Cardiac septum (tissue), 1 donor: ENCODE data around the gene HDHD3. TPM values are rescaled to one million over a fixed set of nuclear protein-coding genes. Genes with fewer than 3 reads are reported as not detected.
"Not testable (repeated sequence)": the region's sequence is repeated elsewhere in the genome, so short reads cannot be mapped to it uniquely, and the experiment has no call there.

Source experiments
- DNase-seq: peaks from one replicate; pipeline ENCODE4 v3.0.0-alpha.2; 2020; ENCODE audit warnings: low spot score
- intact Hi-C: fragments of 100-400 bp; cut with DNase I; formaldehyde crosslinking; loops from one replicate; pipeline ENCODE4 v1.14.0; 2022
- long read RNA-seq: library from polyadenylated mRNA; unstranded; transcript quantifications from one replicate; pipeline ENCODE4 v2.0.0, GENCODE V29; 2021
- total RNA-seq: library from RNA; stranded (reverse); fragmentation: NEBNext Ultra II Directional; extraction: Animal tissue kit (Norgen Biotek cat#: 25700); gene quantifications from one replicate; pipeline ENCODE4 v1.2.1, GENCODE V29; 2021
- donor health status: DM: no; HTN: no; CAD: no.

The HDHD3 gene
- 14.3 TPM for total RNA-seq
- long read RNA-seq, transcript HDHD3-202 (3 exons, 1,497 nt), result minor isoform, 6 of 15 reads
- long read RNA-seq, transcript HDHD3-203 (3 exons, 913 nt), result major isoform, 8 of 15 reads
- long read RNA-seq, partial matches to known transcripts, result 0 of 15 reads
- long read RNA-seq, other reads (novel, unspliced or antisense), result 1 of 15 reads

GRCh38 chr9:113376634-113377567 is at the start of gene HDHD3:
HDHD3 (minus strand) TSS chr9:113376986; CDS start chr9:113374354, 2,632 bp downstream.
- peak; percentile 92 for DNase-seq
- intact Hi-C loops, result no loop called here

GRCh38 chr9:113425072-113425471 is 48.3 kb upstream of the HDHD3 start:
- intact Hi-C loops, result no loop called here
- DNase-seq, result no peak

- intact Hi-C loops, result no loop called here
- no peak for DNase-seq
Observed at GRCh38 chr9:113421726-113422125, 44.9 kb upstream of the HDHD3 start.

- no peak for DNase-seq
- intact Hi-C loops, result no loop called here
Observed at GRCh38 chr9:113417370-113417769, 40.6 kb upstream of the HDHD3 start.

GRCh38 chr9:113416149-113416721 is 39.4 kb upstream of the HDHD3 start:
- intact Hi-C loops, result no loop called here
- no peak for DNase-seq

GRCh38 chr9:113410207-113410864 is 33.5 kb upstream of the HDHD3 start, which contains the start of the genes C9orf43 and POLE3:
C9orf43 (plus strand) TSS chr9:113410747; CDS start chr9:113413494, 2,747 bp downstream.
POLE3 (minus strand) TSS chr9:113410675; CDS start chr9:113410293, 382 bp downstream.
- intact Hi-C loops, result loop anchor here (1.0 to 2.0 kb wide), 2 partner anchors 135 to 190 kb away; partner anchors contain the start of genes CDC26, FKBP15, PRPF4 and SLC31A1
- peak; percentile 96 for DNase-seq

GRCh38 chr9:113409883-113410206 is 33.1 kb upstream of the HDHD3 start:
- intact Hi-C loops, result loop anchor here (1.0 to 2.0 kb wide), 2 partner anchors 135 to 189 kb away; partner anchors contain the start of genes CDC26, FKBP15, PRPF4 and SLC31A1
- no peak for DNase-seq

- intact Hi-C loops, result no loop called here
Observed at GRCh38 chr9:113409481-113409880, 32.7 kb upstream of the HDHD3 start.

GRCh38 chr9:113406873-113407511 is 30.2 kb upstream of the HDHD3 start:
- intact Hi-C loops, DNase-seq: not testable (repeated sequence)

More at GRCh38 chr9:113409481-113409880, 32.7 kb upstream of the HDHD3 start:
- no peak for DNase-seq

- DNase-seq, intact Hi-C loops: not testable (repeated sequence)
Observed at GRCh38 chr9:113406353-113406752, 29.6 kb upstream of the HDHD3 start.

GRCh38 chr9:113403646-113404045 is 26.9 kb upstream of the HDHD3 start:
- DNase-seq, result no peak
- intact Hi-C loops, result loop anchor here (2.0 to 5.0 kb wide), 2 partner anchors 93 to 254 kb away; no protein-coding TSS in a partner anchor

GRCh38 chr9:113401027-113401792 is 24.4 kb upstream of the HDHD3 start, which contains the start of gene ALAD:
ALAD (minus strand) TSS chr9:113401284; CDS start chr9:113393559, 7,725 bp downstream.
- intact Hi-C loops, result loop anchor here (2.0 to 5.0 kb wide), 2 partner anchors 60 to 256 kb away; partner anchors contain the start of gene WDR31
- DNase-seq, result peak; percentile 100

GRCh38 chr9:113399646-113400200 is 22.9 kb upstream of the HDHD3 start:
- intact Hi-C loops, result loop anchor here (2.0 to 5.0 kb wide), 2 partner anchors 59 to 258 kb away; partner anchors contain the start of gene WDR31
- DNase-seq, result no peak

- DNase-seq, result no peak
- intact Hi-C loops, result no loop called here
Observed at GRCh38 chr9:113398796-113399195, 22.0 kb upstream of the HDHD3 start.

- intact Hi-C loops, result no loop called here
- DNase-seq, result no peak
Observed at GRCh38 chr9:113397203-113397631, 20.4 kb upstream of the HDHD3 start.

GRCh38 chr9:113395000-113395861 is 18.4 kb upstream of the HDHD3 start:
- DNase-seq, result no peak
- intact Hi-C loops, result no loop called here

- no peak for DNase-seq
- intact Hi-C loops, result no loop called here
Observed at GRCh38 chr9:113393281-113393680, 16.5 kb upstream of the HDHD3 start.
